Endothelial cell of umbilical vein (primary cell): Measurements from ENCODE around the gene XRCC4. TPM values are rescaled to one million over a fixed set of nuclear protein-coding genes. Genes with fewer than 3 reads are reported as not detected.

Experiments
- BruUV-seq: library from RNA; stranded (reverse); fragments of 400-500 nt; replicated peaks from 2 replicates; lab custom pipeline; 2021; lab: Mats Ljungman, UMichigan
- CTCF ChIA-PET: fragments of 300-600, 350-600 bp; sonication (Branson Sonifier 250); formaldehyde crosslinking; loops from one replicate; lab custom pipeline; 2021; ENCODE audit warnings: antibody characterized with exemption, inconsistent platforms; lab: Charles Lee
- POLR2A ChIA-PET: fragments of 300-600, 350-600 bp; sonication (Branson Sonifier 250); formaldehyde crosslinking; loops from one replicate; lab custom pipeline; 2021; ENCODE audit warnings: antibody characterized with exemption, inconsistent platforms; lab: Charles Lee
- DNase-seq: peaks from one replicate; pipeline ENCODE4 v3.0.0-alpha.2; 2011; ENCODE audit warnings: low read depth, low spot score
- FAIRE-seq: peaks from 2 replicates; lab custom pipeline; 2011; peaks lifted over from hg19 to GRCh38; lab: Jason Lieb, UNC
- H2AFZ ChIP-seq: 2 replicates; pipeline ENCODE4 v1.6.0; 2012; ENCODE audit warnings: low read depth, low read length, control low read depth, inconsistent platforms
- H3K27ac ChIP-seq: 2 replicates; pipeline ENCODE4 v1.5.1; 2011; ENCODE audit warnings: low read depth, mild to moderate bottlenecking, control low read depth, low read length, moderate library complexity; ENCODE audit not compliant: insufficient read depth
- H3K27me3 ChIP-seq, 2 experiments: 2 replicates each; pipeline versions ENCODE4 v1.6.0 to v1.6.1; 2011; ENCODE audit warnings: low read length in 2 of 2, mixed read lengths in 1 of 2; ENCODE audit not compliant: control insufficient read depth in 2 of 2, insufficient read depth in 2 of 2
- H3K36me3 ChIP-seq, 2 experiments: 2 replicates in 1 of 2; 3 replicates in 1 of 2; pipeline ENCODE4 v1.5.1; 2011; ENCODE audit warnings: low read length in 2 of 2, mild to moderate bottlenecking in 1 of 2, moderate library complexity in 1 of 2; ENCODE audit not compliant: control insufficient read depth in 2 of 2, insufficient read depth in 2 of 2; ENCODE audit errors: extremely low read depth in 1 of 2
- H3K4me1 ChIP-seq: 3 replicates; pipeline ENCODE4 v1.5.1; 2011; ENCODE audit warnings: mild to moderate bottlenecking, low read length; ENCODE audit not compliant: control insufficient read depth, insufficient read depth; ENCODE audit errors: extremely low read depth
- H3K4me2 ChIP-seq: 2 replicates; pipeline ENCODE4 v1.6.1; 2011; ENCODE audit warnings: low read length, control low read depth, mixed read lengths; ENCODE audit not compliant: insufficient read depth
- H3K4me3 ChIP-seq, 3 experiments: fragments of 200-600 bp in 1 of 3; sonication (generic), shearing (Covaris generic) in 1 of 3; replicated peaks in 1 of 3; 2 replicates each; pipeline ENCODE4 v1.5.1; 2011 to 2016; ENCODE audit warnings: control low read depth in 3 of 3, low read length in 3 of 3, mild to moderate bottlenecking in 2 of 3, inconsistent platforms in 1 of 3, low read depth in 1 of 3, moderate library complexity in 1 of 3; ENCODE audit not compliant: insufficient read depth in 1 of 3
- H3K79me2 ChIP-seq: 2 replicates; pipeline ENCODE4 v1.6.0; 2012; ENCODE audit warnings: low read length, inconsistent platforms; ENCODE audit not compliant: control insufficient read depth, insufficient read depth
- H3K9ac ChIP-seq: replicated peaks from 2 replicates; pipeline ENCODE3; 2011; ENCODE audit warnings: low read length, control low read depth; ENCODE audit not compliant: insufficient read depth; ENCODE audit errors: extremely low read depth
- H3K9me1 ChIP-seq: replicated peaks from 3 replicates; pipeline ENCODE4 v1.6.0; 2011; ENCODE audit warnings: mild to moderate bottlenecking, low read length; ENCODE audit not compliant: control insufficient read depth, insufficient read depth; ENCODE audit errors: extremely low read depth
- H3K9me3 ChIP-seq: replicated peaks from 2 replicates; pipeline ENCODE4 v1.5.1; 2012; ENCODE audit warnings: low read length, inconsistent platforms; ENCODE audit not compliant: control insufficient read depth, insufficient read depth
- H4K20me1 ChIP-seq: replicated peaks from 2 replicates; pipeline ENCODE3; 2011; ENCODE audit warnings: mild to moderate bottlenecking, low read length; ENCODE audit not compliant: control insufficient read depth, insufficient read depth; ENCODE audit errors: extremely low read depth
- FOS ChIP-seq: IDR thresholded peaks from 2 replicates; pipeline ENCODE4 v1.6.1; 2011; ENCODE audit warnings: mild to moderate bottlenecking, low read length, moderate library complexity, borderline replicate concordance; ENCODE audit not compliant: insufficient read depth
- GATA2 ChIP-seq: IDR thresholded peaks from 2 replicates; pipeline ENCODE4 v1.7.0; 2011; ENCODE audit warnings: low read depth, mild to moderate bottlenecking, moderate library complexity, mixed read lengths, low read length; ENCODE audit not compliant: insufficient read length, insufficient read depth
- JUN ChIP-seq: IDR thresholded peaks from 2 replicates; pipeline ENCODE4 v1.6.1; 2011; ENCODE audit warnings: borderline replicate concordance, low read depth; ENCODE audit not compliant: insufficient read length, insufficient read depth
- MYC ChIP-seq: IDR thresholded peaks from one replicate; pipeline ENCODE4 v1.6.1; 2011; ENCODE audit warnings: mild to moderate bottlenecking, low read depth, low read length
- POLR2A ChIP-seq: IDR thresholded peaks from 2 replicates; pipeline ENCODE4 v1.6.1; 2012; ENCODE audit warnings: low read depth, mild to moderate bottlenecking, control low read depth, low read length
- POLR2AphosphoS5 ChIP-seq: IDR thresholded peaks from 2 replicates; pipeline ENCODE4 v1.6.1; 2012; ENCODE audit warnings: low read depth, mild to moderate bottlenecking, control low read depth, low read length, moderate library complexity; ENCODE audit not compliant: insufficient read depth
- dilution Hi-C: fragments of 300-500 bp; cut with MboI; formaldehyde crosslinking; loops from one replicate; pipeline ENCODE4 v1.15.0; 2019; ENCODE audit warnings: low sequenced_read_pairs; ENCODE audit not compliant: extremely low pct_ligation_motif_present
- intact Hi-C: fragments of 100-400 bp; cut with micrococcal nuclease; formaldehyde crosslinking; loops from one replicate; pipeline ENCODE4 v1.10.0; 2022
- polyA plus RNA-seq, 4 experiments: library from polyadenylated mRNA; depleted of rRNA in 3 of 4; stranded (reverse) in 3 of 4; unstranded in 1 of 4; fragments of >200 nt; gene quantifications; 2 replicates each; pipeline versions ENCODE4 v1.2.1 to v1.2.3, GENCODE V29; 2011 to 2012; ENCODE audit warnings: missing spikeins in 1 of 4
- total RNA-seq: library from RNA; stranded (reverse); gene quantifications from 2 replicates; pipeline ENCODE4 v1.2.3, GENCODE V29; 2021
- TF ChIP-seq, protein P1 (sequence below): IDR thresholded peaks from 2 replicates; pipeline ENCODE4 v1.6.1; 2011; ENCODE audit not compliant: insufficient read depth, insufficient read length
- TF ChIP-seq, protein P2 (sequence below), 2 donors: IDR thresholded peaks; 1 replicate in 1 of 2; 2 replicates in 1 of 2; pipeline ENCODE4 v1.5.1; 2011; ENCODE audit warnings: low read length in 2 of 2, mild to moderate bottlenecking in 2 of 2, moderate library complexity in 2 of 2, control low read depth in 1 of 2, inconsistent platforms in 1 of 2, low read depth in 1 of 2; ENCODE audit not compliant: insufficient read depth in 1 of 2; ENCODE audit errors: extremely low read depth in 1 of 2

Gene XRCC4
- total and polyA plus RNA-seq, 2 donors (not counting 3 experiments of a cell fraction or from before 2014, with no cell fraction given), result 1.3 to 7.7 TPM

DNA sequence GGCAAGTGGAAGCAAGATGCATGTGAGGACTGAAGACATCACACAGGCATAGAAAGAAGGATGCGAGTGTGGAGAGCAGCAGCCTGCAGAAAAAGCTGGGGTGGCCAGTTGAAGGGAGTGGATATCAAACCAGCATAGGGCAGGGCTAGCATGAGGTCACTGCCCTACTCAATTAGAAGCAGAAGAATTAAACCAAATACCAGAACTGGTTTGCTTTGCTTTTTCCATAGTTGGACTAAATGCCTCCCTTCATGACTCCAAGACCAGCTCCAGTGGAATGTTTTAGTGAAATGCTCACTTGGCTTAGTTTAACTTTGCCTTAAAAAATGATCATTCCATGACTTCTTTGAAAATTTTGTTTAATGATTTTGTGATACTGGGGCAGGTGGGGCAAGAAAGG, 46.0 kb upstream of the XRCC4 start:
- no peak overlapping the region for H2AFZ ChIP-seq
- ChIA-PET POLR2A (no interaction called here), CTCF (no interaction called here)
- dilution Hi-C loops, result no loop called here
- no peak overlapping the region for H3K9ac ChIP-seq
- H3K9me3 ChIP-seq, result no peaks in the 10 kb centered on the region
- TF ChIP-seq POLR2AphosphoS5 (no peak), FOS (no peak), GATA2 (no peak), JUN (no peak), POLR2A (no peak), MYC (no peak)
- TF ChIP-seq, protein P1, sequence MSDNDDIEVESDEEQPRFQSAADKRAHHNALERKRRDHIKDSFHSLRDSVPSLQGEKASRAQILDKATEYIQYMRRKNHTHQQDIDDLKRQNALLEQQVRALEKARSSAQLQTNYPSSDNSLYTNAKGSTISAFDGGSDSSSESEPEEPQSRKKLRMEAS, result no peak
- TF ChIP-seq, protein P2, sequence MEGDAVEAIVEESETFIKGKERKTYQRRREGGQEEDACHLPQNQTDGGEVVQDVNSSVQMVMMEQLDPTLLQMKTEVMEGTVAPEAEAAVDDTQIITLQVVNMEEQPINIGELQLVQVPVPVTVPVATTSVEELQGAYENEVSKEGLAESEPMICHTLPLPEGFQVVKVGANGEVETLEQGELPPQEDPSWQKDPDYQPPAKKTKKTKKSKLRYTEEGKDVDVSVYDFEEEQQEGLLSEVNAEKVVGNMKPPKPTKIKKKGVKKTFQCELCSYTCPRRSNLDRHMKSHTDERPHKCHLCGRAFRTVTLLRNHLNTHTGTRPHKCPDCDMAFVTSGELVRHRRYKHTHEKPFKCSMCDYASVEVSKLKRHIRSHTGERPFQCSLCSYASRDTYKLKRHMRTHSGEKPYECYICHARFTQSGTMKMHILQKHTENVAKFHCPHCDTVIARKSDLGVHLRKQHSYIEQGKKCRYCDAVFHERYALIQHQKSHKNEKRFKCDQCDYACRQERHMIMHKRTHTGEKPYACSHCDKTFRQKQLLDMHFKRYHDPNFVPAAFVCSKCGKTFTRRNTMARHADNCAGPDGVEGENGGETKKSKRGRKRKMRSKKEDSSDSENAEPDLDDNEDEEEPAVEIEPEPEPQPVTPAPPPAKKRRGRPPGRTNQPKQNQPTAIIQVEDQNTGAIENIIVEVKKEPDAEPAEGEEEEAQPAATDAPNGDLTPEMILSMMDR (IDR thresholded peaks at IDR 0.05; ENCODE audit: extremely low read depth in 1 of 2, insufficient read depth in 1 of 2, low read depth in 1 of 2, low read length in 2 of 2), result no peak
- DNase-seq, result no peak
- H3K27ac ChIP-seq, result no peak overlapping the region
- H3K4me3 ChIP-seq, result no peak overlapping the region
- no peaks in the 10 kb centered on the region for H4K20me1 ChIP-seq
- BruUV-seq, result no TSS peak
- H3K4me2 ChIP-seq, result no peak overlapping the region
- H3K4me1 ChIP-seq, result no peaks in the 10 kb centered on the region
- H3K79me2 ChIP-seq, result no peaks in the 10 kb centered on the region
- no peaks in the 10 kb centered on the region for H3K9me1 ChIP-seq
- H3K27me3 ChIP-seq, result no peaks in the 10 kb centered on the region
- intact Hi-C loops, result no loop called here
- no peak for FAIRE-seq
- H3K36me3 ChIP-seq, result no peaks in the 10 kb centered on the region
